Measurements from ENCODE around the gene NLN. TPM values are rescaled to one million over a fixed set of nuclear protein-coding genes. Genes with fewer than 3 reads are reported as not detected.
"Not testable (repeated sequence)": the region's sequence is repeated elsewhere in the genome, so short reads cannot be mapped to it uniquely, and the experiment has no call there.

NLN gene
- total RNA-seq, 5 donors from 2014 or later (not counting 1 experiment from before 2014, with no cell fraction given), result 1.5 to 7.6 (median 4.1) TPM

- Histone ChIP-seq H3K27ac (ENCODE audit: low read length) (no peak overlapping the region), H3K4me1 (ENCODE audit: control insufficient read depth in 1 of 2, extremely low read depth in 1 of 2, insufficient read depth in 2 of 2, low read length in 2 of 2) (peaks cover 0 to 2% of the 10 kb centered on the region in 2 experiments), H3K27me3 (replicated peaks in 1 of 2; ENCODE audit: control insufficient read depth in 2 of 2, extremely low read depth in 1 of 2, insufficient read depth in 2 of 2, low read length in 1 of 2) (no peaks in the 10 kb centered on the region), H3K36me3 (ENCODE audit: control insufficient read depth in 2 of 2, extremely low read depth in 1 of 2, insufficient read depth in 1 of 2, low read length in 1 of 2) (no peaks in the 10 kb centered on the region), H3K4me3 (ENCODE audit: control insufficient read depth in 1 of 2, extremely low read depth in 1 of 2, low read length in 1 of 2) (no peak overlapping the region), H3K9me3 (no peaks in the 10 kb centered on the region)
- Mint-ChIP-seq H3K36me3 (no peaks in the 10 kb centered on the region), H3K4me1 (no peaks in the 10 kb centered on the region), H3K27ac (no peak overlapping the region), H3K27me3 (no peaks in the 10 kb centered on the region), H3K9me3 (no peaks in the 10 kb centered on the region), H3K4me3 (no peak overlapping the region)
- WGBS (ENCODE audit: insufficient coverage), result no CpG with 5 or more reads among the region's 1 CpG
- ATAC-seq (replicated peaks in 1 of 4) (no peak), DNase-seq (no peak)
- POLR2A ChIA-PET, result no interaction called here
- CTCF ChIA-PET, result interaction anchor here in 1 of 2 donors (0.5 kb wide), 1 partner anchor 1004 kb away, joined by 3 read pairs; no protein-coding TSS in a partner anchor
Observed at GRCh38 chr5:65834306-65834705, 112.3 kb downstream of the NLN start.

DNA sequence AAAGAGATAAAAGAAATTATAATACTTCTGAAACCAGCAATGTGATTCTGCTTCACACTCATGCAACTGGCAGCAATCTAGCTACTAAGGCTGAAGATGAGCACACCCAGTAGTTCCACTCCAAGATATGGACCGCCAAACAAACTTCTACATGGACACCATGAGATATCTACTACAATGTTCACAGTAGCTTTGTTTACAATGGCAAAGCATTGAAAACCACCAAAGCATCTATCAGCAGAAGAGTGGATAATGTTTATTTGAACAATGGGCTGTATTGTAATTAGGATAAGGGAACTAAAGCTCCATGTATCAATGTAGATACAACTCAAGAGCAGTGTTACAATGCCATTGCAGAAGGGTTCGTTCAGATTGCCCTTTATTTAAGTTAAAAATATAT lies 113.2 kb downstream of the NLN start:
- H3K36me3 ChIP-seq (ENCODE audit: control insufficient read depth in 2 of 2, extremely low read depth in 1 of 2, insufficient read depth in 1 of 2, low read length in 1 of 2), result no peaks in the 10 kb centered on the region
- H3K27me3 ChIP-seq (replicated peaks in 1 of 2; ENCODE audit: control insufficient read depth in 2 of 2, extremely low read depth in 1 of 2, insufficient read depth in 2 of 2, low read length in 1 of 2), result no peaks in the 10 kb centered on the region
- Mint-ChIP-seq H3K27ac (no peak overlapping the region), H3K4me1 (peaks cover 0 to 2% (median 1%) of the 10 kb centered on the region in 3 donors), H3K9me3 (no peaks in the 10 kb centered on the region), H3K4me3 (no peak overlapping the region), H3K27me3 (no peaks in the 10 kb centered on the region), H3K36me3 (no peaks in the 10 kb centered on the region)
- H3K27ac ChIP-seq (ENCODE audit: low read length), result no peak overlapping the region
- WGBS (ENCODE audit: insufficient coverage), result no CpG with 5 or more reads among the region's 2 CpGs
- H3K4me3 ChIP-seq (ENCODE audit: control insufficient read depth in 1 of 2, extremely low read depth in 1 of 2, low read length in 1 of 2), result no peak overlapping the region
- ChIA-PET POLR2A (no interaction called here), CTCF (no interaction called here)
- no peaks in the 10 kb centered on the region for H3K9me3 ChIP-seq
- H3K4me1 ChIP-seq (ENCODE audit: control insufficient read depth in 1 of 2, extremely low read depth in 1 of 2, insufficient read depth in 2 of 2, low read length in 2 of 2), result peaks cover 0 to 2% of the 10 kb centered on the region in 2 experiments
- DNase-seq, result no peak
- ATAC-seq (replicated peaks in 1 of 4), result no peak

DNA sequence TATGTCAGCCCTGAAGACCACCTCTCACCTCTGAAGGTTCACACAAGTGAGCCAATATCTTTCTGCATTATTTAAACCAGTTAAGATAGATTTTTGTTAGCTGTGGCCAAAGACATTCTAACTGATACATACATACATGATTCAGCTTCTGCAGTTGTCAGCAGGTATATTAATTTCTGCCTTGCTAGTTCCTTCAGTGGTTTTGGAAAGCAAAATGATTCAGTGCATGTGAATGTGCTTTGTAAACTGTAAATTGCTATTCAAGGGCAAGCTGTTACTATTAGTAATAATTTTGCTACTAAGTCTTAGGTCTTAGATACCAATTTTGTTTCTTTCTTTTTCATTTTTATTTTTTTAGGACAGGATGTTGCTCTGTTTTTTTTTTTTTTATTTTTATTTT lies 115.1 kb downstream of the NLN start:
- no peaks in the 10 kb centered on the region for H3K9me3 Mint-ChIP-seq
- ChIA-PET POLR2A (interaction anchor here in 1 of 2 donors (0.7 kb wide), 1 partner anchor 85 kb away, joined by 4 read pairs; no protein-coding TSS in a partner anchor), CTCF (no interaction called here)
- H3K27ac ChIP-seq (ENCODE audit: low read length), result no peak overlapping the region
- no peaks in the 10 kb centered on the region for H3K9me3 ChIP-seq
- no peaks in the 10 kb centered on the region for H3K27me3 Mint-ChIP-seq
- no peak overlapping the region for H3K4me3 Mint-ChIP-seq
- no peaks in the 10 kb centered on the region for H3K27me3 ChIP-seq (replicated peaks in 1 of 2; ENCODE audit: control insufficient read depth in 2 of 2, extremely low read depth in 1 of 2, insufficient read depth in 2 of 2, low read length in 1 of 2)
- no peaks in the 10 kb centered on the region for H3K36me3 ChIP-seq (ENCODE audit: control insufficient read depth in 2 of 2, extremely low read depth in 1 of 2, insufficient read depth in 1 of 2, low read length in 1 of 2)
- ATAC-seq (replicated peaks in 1 of 4) (no peak), DNase-seq (no peak)
- no peaks in the 10 kb centered on the region for H3K36me3 Mint-ChIP-seq
- H3K4me1 Mint-ChIP-seq, result peaks cover 0 to 3% (median 2%) of the 10 kb centered on the region in 3 donors
- H3K27ac Mint-ChIP-seq, result no peak overlapping the region
- no peak overlapping the region for H3K4me3 ChIP-seq (ENCODE audit: control insufficient read depth in 1 of 2, extremely low read depth in 1 of 2, low read length in 1 of 2)
- no peaks in the 10 kb centered on the region for H3K4me1 ChIP-seq (ENCODE audit: control insufficient read depth in 1 of 2, extremely low read depth in 1 of 2, insufficient read depth in 2 of 2, low read length in 2 of 2)

DNA sequence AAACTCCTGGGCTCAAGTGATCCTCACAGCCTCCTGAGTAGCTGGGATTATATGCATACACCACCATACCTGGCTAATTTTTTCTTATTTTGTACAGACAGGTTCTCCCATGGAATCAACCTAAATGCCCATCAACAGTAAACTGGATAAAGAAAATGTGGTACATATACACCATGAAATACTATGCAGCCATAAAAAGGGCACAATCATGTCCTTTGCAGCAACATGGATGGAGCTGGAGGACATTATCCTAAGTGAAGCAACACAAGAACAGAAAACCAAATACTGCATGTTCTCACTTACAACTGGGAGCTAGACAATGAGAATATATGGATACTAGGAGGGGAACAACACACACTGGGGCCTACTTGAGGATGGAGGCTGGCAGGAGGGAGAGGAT lies 117.2 kb downstream of the NLN start:
- H3K27ac Mint-ChIP-seq; H3K9me3 ChIP-seq; H3K9me3 Mint-ChIP-seq; H3K27me3 ChIP-seq (replicated peaks in 1 of 2; ENCODE audit: control insufficient read depth in 2 of 2, extremely low read depth in 1 of 2, insufficient read depth in 2 of 2, low read length in 1 of 2); ATAC-seq (replicated peaks in 1 of 4); DNase-seq; H3K36me3 ChIP-seq (ENCODE audit: control insufficient read depth in 2 of 2, extremely low read depth in 1 of 2, insufficient read depth in 1 of 2, low read length in 1 of 2); H3K4me3 ChIP-seq (ENCODE audit: control insufficient read depth in 1 of 2, extremely low read depth in 1 of 2, low read length in 1 of 2); H3K27me3 Mint-ChIP-seq; H3K4me1 Mint-ChIP-seq; CTCF ChIA-PET; H3K4me1 ChIP-seq (ENCODE audit: control insufficient read depth in 1 of 2, extremely low read depth in 1 of 2, insufficient read depth in 2 of 2, low read length in 2 of 2); H3K4me3 Mint-ChIP-seq; H3K27ac ChIP-seq (ENCODE audit: low read length); H3K36me3 Mint-ChIP-seq; POLR2A ChIA-PET: not testable (repeated sequence)

GRCh38 chr5:65840071-65840470 lies 118.1 kb downstream of the NLN start:
- no CpG with 5 or more reads among the region's 3 CpGs for WGBS (ENCODE audit: insufficient coverage)
- ChIA-PET CTCF (no interaction called here), POLR2A (no interaction called here)
- H3K27me3 ChIP-seq (replicated peaks in 1 of 2; ENCODE audit: control insufficient read depth in 2 of 2, extremely low read depth in 1 of 2, insufficient read depth in 2 of 2, low read length in 1 of 2), result no peaks in the 10 kb centered on the region
- Mint-ChIP-seq H3K4me3 (no peak overlapping the region), H3K27ac (peak overlapping the region in 1 of 2 donors; percentile 29), H3K9me3 (no peaks in the 10 kb centered on the region), H3K4me1 (peaks cover 0 to 3% (median 2%) of the 10 kb centered on the region in 3 donors), H3K27me3 (no peaks in the 10 kb centered on the region), H3K36me3 (no peaks in the 10 kb centered on the region)
- DNase-seq, result no peak
- H3K4me3 ChIP-seq (ENCODE audit: control insufficient read depth in 1 of 2, extremely low read depth in 1 of 2, low read length in 1 of 2), result no peak overlapping the region
- no peak overlapping the region for H3K27ac ChIP-seq (ENCODE audit: low read length)
- no peak for ATAC-seq (replicated peaks in 1 of 4)
- H3K9me3 ChIP-seq, result no peaks in the 10 kb centered on the region
- no peaks in the 10 kb centered on the region for H3K36me3 ChIP-seq (ENCODE audit: control insufficient read depth in 2 of 2, extremely low read depth in 1 of 2, insufficient read depth in 1 of 2, low read length in 1 of 2)
- no peaks in the 10 kb centered on the region for H3K4me1 ChIP-seq (ENCODE audit: control insufficient read depth in 1 of 2, extremely low read depth in 1 of 2, insufficient read depth in 2 of 2, low read length in 2 of 2)

- not testable (repeated sequence) for H3K27ac Mint-ChIP-seq; H3K27me3 ChIP-seq (replicated peaks in 1 of 2; ENCODE audit: control insufficient read depth in 2 of 2, extremely low read depth in 1 of 2, insufficient read depth in 2 of 2, low read length in 1 of 2); H3K36me3 Mint-ChIP-seq; H3K4me1 Mint-ChIP-seq; ATAC-seq (replicated peaks in 1 of 4); H3K27ac ChIP-seq (ENCODE audit: low read length); H3K4me3 ChIP-seq (ENCODE audit: control insufficient read depth in 1 of 2, extremely low read depth in 1 of 2, low read length in 1 of 2); H3K4me1 ChIP-seq (ENCODE audit: control insufficient read depth in 1 of 2, extremely low read depth in 1 of 2, insufficient read depth in 2 of 2, low read length in 2 of 2); H3K9me3 Mint-ChIP-seq; DNase-seq; H3K36me3 ChIP-seq (ENCODE audit: control insufficient read depth in 2 of 2, extremely low read depth in 1 of 2, insufficient read depth in 1 of 2, low read length in 1 of 2); H3K4me3 Mint-ChIP-seq; H3K9me3 ChIP-seq; H3K27me3 Mint-ChIP-seq
- ChIA-PET POLR2A (interaction anchor here in 1 of 2 donors (0.5 kb wide), 1 partner anchor 14 kb away, joined by 3 read pairs; no protein-coding TSS in a partner anchor), CTCF (interaction anchor here in 1 of 2 donors (0.6 kb wide), 1 partner anchor 9 kb away, joined by 3 read pairs; no protein-coding TSS in a partner anchor)
- WGBS (ENCODE audit: insufficient coverage), result no CpG with 5 or more reads among the region's 4 CpGs
Observed at GRCh38 chr5:65844763-65845162, 122.8 kb downstream of the NLN start.

DNA sequence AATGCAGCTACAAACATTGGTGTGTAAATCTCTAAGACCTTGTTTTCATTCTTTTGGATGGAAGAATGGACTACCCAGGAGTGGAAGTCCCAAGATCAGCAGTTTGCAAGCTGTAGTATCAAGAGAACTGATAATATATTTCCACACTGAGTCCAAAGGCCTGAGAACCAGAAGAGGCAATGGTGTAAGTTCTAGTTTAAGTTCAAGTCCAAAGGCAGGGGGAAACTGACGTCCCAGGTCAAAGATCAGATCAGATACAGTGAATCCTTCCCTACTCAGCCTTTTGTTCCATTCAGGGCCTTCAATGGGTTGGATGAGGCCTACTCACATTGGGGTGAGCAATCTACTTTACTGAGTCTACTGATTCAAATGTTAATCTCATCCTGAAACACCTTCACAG lies 124.1 kb downstream of the NLN start:
- Mint-ChIP-seq H3K9me3 (peaks cover under 1 to 8% (median 6%) of the 10 kb centered on the region in 3 donors), H3K4me3 (no peak overlapping the region), H3K4me1 (peaks cover 0 to 2% (median 2%) of the 10 kb centered on the region in 3 donors), H3K27me3 (no peaks in the 10 kb centered on the region), H3K36me3 (no peaks in the 10 kb centered on the region), H3K27ac (no peak overlapping the region)
- CTCF ChIA-PET, result interaction anchor here in 1 of 2 donors (0.6 kb wide), 1 partner anchor 15 kb away, joined by 3 read pairs; no protein-coding TSS in a partner anchor
- Histone ChIP-seq H3K27ac (ENCODE audit: low read length) (no peak overlapping the region), H3K36me3 (ENCODE audit: control insufficient read depth in 2 of 2, extremely low read depth in 1 of 2, insufficient read depth in 1 of 2, low read length in 1 of 2) (no peaks in the 10 kb centered on the region), H3K9me3 (no peaks in the 10 kb centered on the region), H3K4me1 (ENCODE audit: control insufficient read depth in 1 of 2, extremely low read depth in 1 of 2, insufficient read depth in 2 of 2, low read length in 2 of 2) (no peaks in the 10 kb centered on the region), H3K27me3 (replicated peaks in 1 of 2; ENCODE audit: control insufficient read depth in 2 of 2, extremely low read depth in 1 of 2, insufficient read depth in 2 of 2, low read length in 1 of 2) (no peaks in the 10 kb centered on the region), H3K4me3 (ENCODE audit: control insufficient read depth in 1 of 2, extremely low read depth in 1 of 2, low read length in 1 of 2) (no peak overlapping the region)
- POLR2A ChIA-PET, result no interaction called here
- ATAC-seq (replicated peaks in 1 of 4) (no peak), DNase-seq (no peak)
- WGBS (ENCODE audit: insufficient coverage), result no CpG with 5 or more reads among the region's 1 CpG

Measured in T-cell (primary cell).